Kidney glomerular epithelial cell (primary cell): Measurements from ENCODE around the gene PRPF8.
"Not testable (repeated sequence)": the region's sequence is repeated elsewhere in the genome, so short reads cannot be mapped to it uniquely, and the experiment has no call there.

Experiments
- DNase-seq: peaks from one replicate; lab custom pipeline; 2025; lab: John Stamatoyannopoulos, UW

The PRPF8 gene

GRCh38 chr17:1684378-1685189, at the start of gene PRPF8:
TSS of gene PRPF8 (minus strand) at chr17:1684867. CDS start at chr17:1684571, 296 bp downstream.
- DNase-seq = peak; percentile 95

GRCh38 chr17:1733759-1734158, 49.1 kb upstream of the PRPF8 start:
- DNase-seq = no peak

- DNase-seq = no peak
Measured at GRCh38 chr17:1732833-1733321, 48.2 kb upstream of the PRPF8 start.

GRCh38 chr17:1732241-1732832, 47.7 kb upstream of the PRPF8 start:
- no peak for DNase-seq

- no peak for DNase-seq
Measured at GRCh38 chr17:1731194-1731506, 46.5 kb upstream of the PRPF8 start.

GRCh38 chr17:1730326-1731193, 45.9 kb upstream of the PRPF8 start:
- DNase-seq = no peak

- no peak for DNase-seq
Measured at GRCh38 chr17:1729966-1730325, 45.3 kb upstream of the PRPF8 start.

GRCh38 chr17:1727876-1728630, 43.4 kb upstream of the PRPF8 start:
- peak; percentile 21 for DNase-seq

- no peak for DNase-seq
Measured at GRCh38 chr17:1727258-1727789, 42.7 kb upstream of the PRPF8 start.

GRCh38 chr17:1726626-1727257, 42.1 kb upstream of the PRPF8 start:
- DNase-seq = no peak

- no peak for DNase-seq
Measured at GRCh38 chr17:1725642-1726511, 41.2 kb upstream of the PRPF8 start.

GRCh38 chr17:1724869-1725641, 40.4 kb upstream of the PRPF8 start:
- DNase-seq = no peak

GRCh38 chr17:1724351-1724868, 39.7 kb upstream of the PRPF8 start, which contains the start of gene WDR81:
TSS of gene WDR81 (plus strand) at chr17:1724704. CDS start at chr17:1724960, 256 bp downstream.
- peak; percentile 47 for DNase-seq

- not testable (repeated sequence) for DNase-seq
Measured at GRCh38 chr17:1722022-1722421, 37.4 kb upstream of the PRPF8 start.

- DNase-seq = peak; percentile 44
Measured at GRCh38 chr17:1720856-1721386, 36.3 kb upstream of the PRPF8 start.

GRCh38 chr17:1718362-1719165, 33.9 kb upstream of the PRPF8 start:
- DNase-seq = no peak

GRCh38 chr17:1716912-1717695, 32.4 kb upstream of the PRPF8 start:
- DNase-seq = peak; percentile 99
